Stomach (tissue), 9 donors: Measurements from ENCODE around the gene HPD. TPM values are rescaled to one million over a fixed set of nuclear protein-coding genes. Genes with fewer than 3 reads are reported as not detected.

Source experiments
- DNase-seq, 2 donors: peaks; one replicate each; pipeline versions ENCODE4 v3.0.0 to v3.0.0-alpha.2; 2013 to 2019
- H3K27ac ChIP-seq, 5 donors: fragments of 200-600 bp in 4 of 5; sonication (generic) in 4 of 5; one replicate each; pipeline ENCODE4 v1.5.1; 2013 to 2019; ENCODE audit warnings: mild to moderate bottlenecking in 1 of 5, moderate library complexity in 1 of 5
- H3K27me3 ChIP-seq, 3 donors: fragments of 200-600 bp; sonication (generic); one replicate each; pipeline ENCODE4 v1.5.1; 2017 to 2019; ENCODE audit warnings: mixed run types in 1 of 3
- H3K36me3 ChIP-seq, 4 donors: fragments of 200-600 bp; sonication (generic); 1 replicate in 3 of 4; 2 replicates in 1 of 4; pipeline ENCODE4 v1.5.1; 2016 to 2019
- H3K4me1 ChIP-seq, 4 donors: fragments of 200-600 bp; sonication (generic); one replicate each; pipeline ENCODE4 v1.5.1; 2016 to 2019
- H3K4me3 ChIP-seq, 4 donors: fragments of 200-600 bp; sonication (generic) in 3 of 4; one replicate each; pipeline ENCODE4 v1.5.1; 2016 to 2019; ENCODE audit warnings: mild to moderate bottlenecking in 1 of 4
- H3K9me3 ChIP-seq, 4 donors: fragments of 200-600 bp; sonication (generic); one replicate each; pipeline ENCODE4 v1.5.1; 2016 to 2019
- CTCF ChIP-seq, 7 experiments: fragments of 450-650 bp in 4 of 7; fragments of 200-600 bp in 3 of 7; sonication (generic) in 3 of 7; IDR thresholded peaks; one replicate each; pipeline ENCODE4 v1.5.1; 2016 to 2019; ENCODE audit warnings: antibody characterized with exemption in 7 of 7, control low read depth in 2 of 7, mild to moderate bottlenecking in 1 of 7
- EP300 ChIP-seq: sonication (generic); formaldehyde crosslinking; IDR thresholded peaks from one replicate; pipeline ENCODE4 v1.6.1; 2017; ENCODE audit warnings: antibody characterized with exemption
- POLR2A ChIP-seq, 4 donors: fragments of 450-650 bp; IDR thresholded peaks; one replicate each; pipeline ENCODE4 v1.6.1; 2016; ENCODE audit warnings: antibody characterized with exemption in 4 of 4, control low read depth in 2 of 4, mild to moderate bottlenecking in 1 of 4, moderate library complexity in 1 of 4
- POLR2AphosphoS5 ChIP-seq, 3 donors: sonication (generic); formaldehyde crosslinking; IDR thresholded peaks; one replicate each; pipeline ENCODE4 v1.6.1; 2016; ENCODE audit warnings: antibody characterized with exemption in 3 of 3
- WGBS, 5 donors: extraction: QIAGEN DNeasy Blood & Tissue Kit in 3 of 5; methylation state at CpG; one replicate each; pipeline versions ENCODE4 v1.1.5 to v1.1.7; 2013 to 2018; 5-methylcytosine and 5-hydroxymethylcytosine counted together
- intact Hi-C: fragments of 100-400 bp; cut with DNase I; formaldehyde crosslinking; loops from one replicate; pipeline ENCODE4 v1.15.1; 2023; ENCODE audit warnings: low total_unique reads
- polyA plus RNA-seq, 3 donors: library from polyadenylated mRNA; stranded (reverse); fragments of 200-250 nt; gene quantifications; one replicate each; pipeline ENCODE4 v1.2.3, GENCODE V29; 2013
- total RNA-seq, 5 donors: library from RNA; depleted of rRNA; stranded (reverse); fragments of >200 nt; gene quantifications; one replicate each; pipeline versions ENCODE4 v1.1.0 to v1.2.3, GENCODE V29; 2014 to 2016
- donor health status: healthy with polysubstance abuse.
- donor health status: Bipolar disorder and iron deficiency.
- donor health status: healthy.

HPD gene
- total and polyA plus RNA-seq, 8 donors = 0.40 to 3.1 (median 0.73) TPM; not detected in 5

GRCh38 chr12:121805171-121806008, 53.3 kb downstream of the HPD start:
- no peaks in the 10 kb centered on the region for H3K9me3 ChIP-seq
- H3K27me3 ChIP-seq = no peaks in the 10 kb centered on the region
- TF ChIP-seq POLR2A (IDR thresholded peaks at IDR 0.05) = no peak
- no peak for TF ChIP-seq POLR2AphosphoS5 (IDR thresholded peaks at IDR 0.05)
- no peak for TF ChIP-seq EP300
- intact Hi-C loops = no loop called here
- H3K36me3 ChIP-seq = peaks cover 26 to 30% (median 29%) of the 10 kb centered on the region in 4 donors
- peak overlapping the region; percentile 98 to 100 (median 100) for H3K27ac ChIP-seq
- DNase-seq = peak in 1 of 2 donors; percentile 67
- 1 to 2% (median 1%) methylated on average over 36 to 45 of the region's 45 CpGs for WGBS, 5 donors
- peaks cover 26 to 64% (median 43%) of the 10 kb centered on the region in 4 donors for H3K4me1 ChIP-seq
- peak overlapping the region; percentile 72 to 87 (median 80) for H3K4me3 ChIP-seq

GRCh38 chr12:121804417-121805111, 54.1 kb downstream of the HPD start:
- Histone ChIP-seq H3K27me3 (no peaks in the 10 kb centered on the region), H3K4me1 (peaks cover 23 to 61% (median 38%) of the 10 kb centered on the region in 4 donors), H3K4me3 (peak overlapping the region; percentile 72 to 87 (median 80)), H3K36me3 (peaks cover 17 to 22% (median 21%) of the 10 kb centered on the region in 4 donors), H3K9me3 (no peaks in the 10 kb centered on the region), H3K27ac (peak overlapping the region; percentile 98 to 100 (median 100))
- no peak for TF ChIP-seq EP300
- TF ChIP-seq CTCF (IDR thresholded peaks at IDR 0.05) = no peak
- no peak for TF ChIP-seq POLR2A (IDR thresholded peaks at IDR 0.05)
- TF ChIP-seq POLR2AphosphoS5 (IDR thresholded peaks at IDR 0.05) = no peak
- intact Hi-C loops = no loop called here
- peak in 1 of 2 donors; percentile 76 for DNase-seq
- 0 to 1% (median 1%) methylated on average over 6 to 63 of the region's 63 CpGs for WGBS, 5 donors

- intact Hi-C loops = no loop called here
- peak; percentile 64 to 84 for DNase-seq
- WGBS, 5 donors = 0 to 2% (median 1%) methylated on average over 21 to 73 of the region's 74 CpGs
- H3K27me3 ChIP-seq = no peaks in the 10 kb centered on the region
- H3K36me3 ChIP-seq = peaks cover 11 to 16% (median 15%) of the 10 kb centered on the region in 4 donors
- no peak for TF ChIP-seq CTCF (IDR thresholded peaks at IDR 0.05)
- TF ChIP-seq EP300 = no peak
- TF ChIP-seq POLR2A (IDR thresholded peaks at IDR 0.05) = no peak
- no peak for TF ChIP-seq POLR2AphosphoS5 (IDR thresholded peaks at IDR 0.05)
- H3K27ac ChIP-seq = peak within 1 kb of the TSS; percentile 98 to 100 (median 100)
- peaks cover 28 to 66% (median 43%) of the 10 kb centered on the region in 4 donors for H3K4me1 ChIP-seq
- no peaks in the 10 kb centered on the region for H3K9me3 ChIP-seq
- H3K4me3 ChIP-seq = peak within 1 kb of the TSS; percentile 72 to 87 (median 80)
Measured at GRCh38 chr12:121803861-121804416, 54.7 kb downstream of the HPD start, which contains the start of gene SETD1B. Gene SETD1B, plus strand, starts transcription at chr12:121804009. Its CDS starts 729 bp downstream, at chr12:121804738.

GRCh38 chr12:121802843-121803698, 55.6 kb downstream of the HPD start:
- H3K9me3 ChIP-seq = no peaks in the 10 kb centered on the region
- intact Hi-C loops = no loop called here
- WGBS, 5 donors = 0 to 1% (median 0%) methylated on average over 40 to 65 of the region's 65 CpGs
- peak overlapping the region; percentile 72 to 87 (median 80) for H3K4me3 ChIP-seq
- H3K27ac ChIP-seq = peak overlapping the region; percentile 98 to 100 (median 100)
- TF ChIP-seq CTCF (IDR thresholded peaks at IDR 0.05) = no peak
- TF ChIP-seq POLR2A (IDR thresholded peaks at IDR 0.05) = peak in 2 of 4 donors; percentile 93
- peak; percentile 99 to 100 (median 99) for TF ChIP-seq POLR2AphosphoS5 (IDR thresholded peaks at IDR 0.05)
- no peaks in the 10 kb centered on the region for H3K27me3 ChIP-seq
- peak; percentile 90 to 98 for DNase-seq
- peaks cover 2 to 14% (median 6%) of the 10 kb centered on the region in 4 donors for H3K36me3 ChIP-seq
- peaks cover 36 to 66% (median 48%) of the 10 kb centered on the region in 4 donors for H3K4me1 ChIP-seq
